PC-9 (cell line): ENCODE measurements around the gene INTS13. TPM values are rescaled to one million over a fixed set of nuclear protein-coding genes. Genes with fewer than 3 reads are reported as not detected.

ENCODE experiments used
- BruUV-seq: library from RNA; stranded (reverse); fragments of 400-500 nt; replicated peaks from 2 replicates; lab custom pipeline; 2021; lab: Mats Ljungman, UMichigan
- CTCF ChIA-PET: fragments of 300-600 bp; sonication (Branson Sonifier 250); formaldehyde crosslinking; loops from one replicate; lab custom pipeline; 2022; ENCODE audit warnings: antibody characterized with exemption; lab: Charles Lee
- POLR2A ChIA-PET: fragments of 300-600 bp; sonication (Branson Sonifier 250); formaldehyde crosslinking; loops from one replicate; lab custom pipeline; 2022; ENCODE audit warnings: antibody characterized with exemption; ENCODE audit not compliant: unreplicated experiment; lab: Charles Lee
- DNase-seq, 2 experiments: peaks; one replicate each; pipeline versions ENCODE4 v3.0.0 to v3.0.0-alpha.2; 2015 to 2022; ENCODE audit warnings: mixed read lengths in 1 of 2
- H2AFZ ChIP-seq: fragments of 200-600 bp; sonication (generic); 2 replicates; pipeline ENCODE4 v1.8.1; 2017; ENCODE audit warnings: antibody characterized with exemption
- H3F3A ChIP-seq: fragments of 200-600 bp; sonication (generic); 2 replicates; pipeline ENCODE4 v1.8.1; 2017; ENCODE audit warnings: antibody characterized with exemption, mild to moderate bottlenecking, low read depth; ENCODE audit not compliant: insufficient read depth
- H3K27ac ChIP-seq: fragments of 200-600 bp; sonication (generic); 2 replicates; pipeline ENCODE4 v1.6.1; 2016; ENCODE audit warnings: mixed run types
- H3K27me3 ChIP-seq: fragments of 200-600 bp; sonication (generic); 2 replicates; pipeline ENCODE4 v1.6.1; 2016; ENCODE audit warnings: low read depth, mixed run types; ENCODE audit not compliant: insufficient read depth
- H3K36me3 ChIP-seq: fragments of 200-600 bp; sonication (generic); 2 replicates; pipeline ENCODE4 v1.6.1; 2016; ENCODE audit warnings: low read depth, mixed run types
- H3K4me1 ChIP-seq: fragments of 200-600 bp; sonication (generic); replicated peaks from 2 replicates; pipeline ENCODE4 v1.6.1; 2016; ENCODE audit warnings: mixed run types; ENCODE audit not compliant: insufficient read depth
- H3K4me2 ChIP-seq: fragments of 200-600 bp; sonication (generic); 2 replicates; pipeline ENCODE4 v1.6.1; 2017; ENCODE audit warnings: mixed run types
- H3K4me3 ChIP-seq: fragments of 200-600 bp; sonication (generic); 2 replicates; pipeline ENCODE4 v1.6.1; 2016; ENCODE audit warnings: mixed run types
- H3K79me2 ChIP-seq: fragments of 200-600 bp; sonication (generic); 2 replicates; pipeline ENCODE4 v1.6.1; 2017; ENCODE audit warnings: low read depth, mixed run types
- H3K9me2 ChIP-seq: fragments of 200-600 bp; sonication (generic); 2 replicates; pipeline ENCODE4 v1.8.1; 2017; ENCODE audit warnings: mild to moderate bottlenecking; ENCODE audit not compliant: insufficient read depth
- H3K9me3 ChIP-seq: fragments of 200-600 bp; sonication (generic); 2 replicates; pipeline ENCODE4 v1.8.1; 2016; ENCODE audit warnings: low read depth; ENCODE audit not compliant: insufficient read depth
- H4K20me1 ChIP-seq: fragments of 200-600 bp; sonication (generic); 2 replicates; pipeline ENCODE4 v1.8.1; 2017; ENCODE audit not compliant: insufficient read depth
- CTCF ChIP-seq: fragments of 200-600 bp; sonication (generic); conservative IDR thresholded peaks from 2 replicates; pipeline ENCODE4 v1.6.1; 2017; ENCODE audit warnings: mixed run types, antibody characterized with exemption, mild to moderate bottlenecking, moderate library complexity
- EZH2 ChIP-seq: fragments of 200-600 bp; sonication (generic); IDR thresholded peaks from 2 replicates; pipeline ENCODE4 v1.8.0; 2017; ENCODE audit warnings: antibody characterized with exemption, low read depth
- intact Hi-C: fragments of 100-400 bp; cut with micrococcal nuclease; formaldehyde crosslinking; loops from one replicate; pipeline ENCODE4 v1.10.0; 2022; ENCODE audit not compliant: unreplicated experiment
- total RNA-seq: library from RNA; stranded (reverse); gene quantifications from 2 replicates; pipeline ENCODE4 v1.2.3, GENCODE V29; 2021

INTS13 gene
- total RNA-seq, 1 experiment from 2014 or later: 40.8 TPM

- CTCF ChIA-PET: no interaction called here
- no peak for TF ChIP-seq CTCF
- TF ChIP-seq EZH2: no peak
- intact Hi-C loops: no loop called here
- no peaks in the 10 kb centered on the region for H3K4me1 ChIP-seq
- H3K4me2 ChIP-seq: no peak overlapping the region
- POLR2A ChIA-PET: no interaction called here
- DNase-seq: no peak
- H3K36me3 ChIP-seq: peaks cover 43% of the 10 kb centered on the region
- peaks cover 4% of the 10 kb centered on the region; the same call in 1 of the 2 replicates for H3K9me3 ChIP-seq
- H4K20me1 ChIP-seq: peaks cover 2% of the 10 kb centered on the region; the same call in 1 of the 2 replicates
- no peak overlapping the region for H3K4me3 ChIP-seq
- H3K27ac ChIP-seq: no peak overlapping the region
- BruUV-seq: no TSS peak
- no peak overlapping the region for H2AFZ ChIP-seq
- H3K27me3 ChIP-seq: no peaks in the 10 kb centered on the region
- H3K79me2 ChIP-seq: peaks cover 18% of the 10 kb centered on the region
- no peaks in the 10 kb centered on the region for H3F3A ChIP-seq
- H3K9me2 ChIP-seq: no peaks in the 10 kb centered on the region
Measured at GRCh38 chr12:26929590-26929989, 8.2 kb downstream of the INTS13 start.

- no peaks in the 10 kb centered on the region for H3K9me2 ChIP-seq
- TF ChIP-seq EZH2: no peak
- no peak for TF ChIP-seq CTCF
- no TSS peak for BruUV-seq
Measured at GRCh38 chr12:26928661-26929060, 9.1 kb downstream of the INTS13 start.

GRCh38 chr12:26921886-26922285 is 15.9 kb downstream of the INTS13 start:
- Histone ChIP-seq H3K4me2 (no peak overlapping the region), H3K4me1 (no peaks in the 10 kb centered on the region), H3K79me2 (no peaks in the 10 kb centered on the region), H3K4me3 (no peak overlapping the region), H3K27ac (no peak overlapping the region), H3K36me3 (peaks cover 21% of the 10 kb centered on the region; the same call in 1 of the 2 replicates), H4K20me1 (no peaks in the 10 kb centered on the region), H3K9me2 (no peaks in the 10 kb centered on the region), H3K27me3 (no peaks in the 10 kb centered on the region), H3K9me3 (no peaks in the 10 kb centered on the region), H2AFZ (no peak overlapping the region), H3F3A (0 out of 2 replicates have a peak, but pooled peaks cover 11% of the 10 kb centered on the region)
- POLR2A ChIA-PET: no interaction called here
- BruUV-seq: no TSS peak
- intact Hi-C loops: no loop called here
- CTCF ChIA-PET: no interaction called here
- DNase-seq: no peak
- TF ChIP-seq EZH2 (no peak), CTCF (no peak)

More at GRCh38 chr12:26928661-26929060, 9.1 kb downstream of the INTS13 start:
- H3K36me3 ChIP-seq: peaks cover 39% of the 10 kb centered on the region
- H3K4me3 ChIP-seq: no peak overlapping the region
- H3K27ac ChIP-seq: no peak overlapping the region
- H3K9me3 ChIP-seq: peaks cover 4% of the 10 kb centered on the region; the same call in 1 of the 2 replicates
- no peak overlapping the region for H2AFZ ChIP-seq
- H3K4me1 ChIP-seq: no peaks in the 10 kb centered on the region
- H3K27me3 ChIP-seq: no peaks in the 10 kb centered on the region
- intact Hi-C loops: no loop called here
- ChIA-PET POLR2A (no interaction called here), CTCF (no interaction called here)
- no peak for DNase-seq
- 0 out of 2 replicates have a peak, but pooled peaks cover 9% of the 10 kb centered on the region for H3K79me2 ChIP-seq
- no peaks in the 10 kb centered on the region for H3F3A ChIP-seq
- no peak overlapping the region for H3K4me2 ChIP-seq
- peaks cover 2% of the 10 kb centered on the region; the same call in 1 of the 2 replicates for H4K20me1 ChIP-seq
